GM12878 (cell line): ENCODE results near the gene LTC4S.

Experiments used
- CTCF ChIP-seq, 3 experiments: IDR thresholded peaks in 2 of 3; conservative IDR thresholded peaks in 1 of 3; 2 replicates each; pipeline ENCODE4 v1.5.1; 2011; ENCODE audit warnings: low read depth in 3 of 3, low read length in 3 of 3, mild to moderate bottlenecking in 3 of 3, control low read depth in 2 of 3, moderate library complexity in 2 of 3, inconsistent platforms in 1 of 3, mixed read lengths in 1 of 3; ENCODE audit not compliant: control insufficient read depth in 2 of 3, insufficient read depth in 1 of 3; ENCODE audit errors: extremely low read depth in 1 of 3
- EZH2 ChIP-seq: IDR thresholded peaks from 2 replicates; pipeline ENCODE4 v1.6.1; 2012; ENCODE audit warnings: low read depth, mild to moderate bottlenecking, control low read depth, inconsistent platforms, low read length, borderline replicate concordance; ENCODE audit not compliant: control insufficient read depth
- FOXM1 ChIP-seq: IDR thresholded peaks from 2 replicates; pipeline ENCODE4 v1.6.1; 2012; ENCODE audit warnings: low read depth, mild to moderate bottlenecking, inconsistent platforms, low read length, moderate library complexity
- HDAC2 ChIP-seq: fragments of 200-600 bp; sonication (generic); IDR thresholded peaks from 2 replicates; pipeline ENCODE4 v1.6.1; 2017
- JUND ChIP-seq: IDR thresholded peaks from 2 replicates; pipeline ENCODE4 v1.6.1; 2012; ENCODE audit warnings: low read depth, mild to moderate bottlenecking, low read length, improper control_type of control experiment, moderate library complexity
- NBN ChIP-seq: fragments of 450-650 bp; IDR thresholded peaks from 2 replicates; pipeline ENCODE4 v1.6.1; 2016
- NFXL1 ChIP-seq: fragments of 450-650 bp; IDR thresholded peaks from 2 replicates; pipeline ENCODE4 v1.6.1; 2017; ENCODE audit warnings: antibody characterized with exemption, mild to moderate bottlenecking, borderline replicate concordance
- POLR2A ChIP-seq: IDR thresholded peaks from 2 replicates; pipeline ENCODE4 v1.6.1; 2011; ENCODE audit warnings: low read depth, mild to moderate bottlenecking, low read length
- POLR2AphosphoS5 ChIP-seq: IDR thresholded peaks from 2 replicates; pipeline ENCODE4 v1.6.1; 2011; ENCODE audit warnings: mild to moderate bottlenecking, low read length, inconsistent platforms
- REST ChIP-seq: IDR thresholded peaks from 2 replicates; pipeline ENCODE4 v1.6.1; 2012; ENCODE audit warnings: mild to moderate bottlenecking, low read depth, low read length
- SPI1 ChIP-seq: IDR thresholded peaks from 2 replicates; pipeline ENCODE4 v1.6.1; 2011; ENCODE audit warnings: low read depth, mild to moderate bottlenecking, low read length, moderate library complexity, borderline replicate concordance; ENCODE audit not compliant: insufficient read depth
- ZNF24 ChIP-seq: fragments of 450-650 bp; IDR thresholded peaks from 2 replicates; pipeline ENCODE4 v1.6.1; 2017; ENCODE audit warnings: antibody characterized with exemption, mild to moderate bottlenecking

- TF ChIP-seq ZNF24 (no peak), POLR2AphosphoS5 (no peak), JUND (no peak), CTCF (IDR thresholded peaks at IDR 0.05 in 2 of 3, conservative IDR thresholded peaks at IDR 0.05 in 1 of 3; ENCODE audit: control insufficient read depth in 2 of 3, extremely low read depth in 1 of 3, insufficient read depth in 1 of 3, low read depth in 3 of 3, low read length in 3 of 3) (no peak), EZH2 (no peak), SPI1 (no peak), REST (no peak), NFXL1 (no peak), NBN (no peak), POLR2A (no peak), HDAC2 (no peak), FOXM1 (no peak)
Measured at GRCh38 chr5:179755022-179755421, 38.8 kb upstream of the LTC4S start.
